LHCN-M2 (cell line): ENCODE data around the gene ANP32A. TPM values are rescaled to one million over a fixed set of nuclear protein-coding genes. Genes with fewer than 3 reads are reported as not detected.
"Not testable (repeated sequence)": the region's sequence is repeated elsewhere in the genome, so short reads cannot be mapped to it uniquely, and the experiment has no call there.

Source experiments
- DNase-seq: peaks from one replicate; pipeline ENCODE4 v3.0.0-alpha.2; 2012; ENCODE audit warnings: low read depth
- polyA plus RNA-seq: library from polyadenylated mRNA; unstranded; fragments of >200 nt; gene quantifications from one replicate; pipeline ENCODE4 v1.2.1, GENCODE V29; 2012; ENCODE audit warnings: missing spikeins
- total RNA-seq: library from RNA; depleted of rRNA; stranded (reverse); fragments of >200 nt; gene quantifications from 2 replicates; pipeline ENCODE4 v1.2.3, GENCODE V29; 2014; rRNA removed

Gene ANP32A
- 70.7 and 86.2 TPM in 2 replicates for total RNA-seq
- polyA plus RNA-seq: 132 TPM

- DNase-seq: peak; percentile 95
Measured at GRCh38 chr15:68820295-68821189, at the start of gene ANP32A. ANP32A (minus strand) TSS chr15:68820895; CDS start chr15:68820751, 144 bp downstream.

GRCh38 chr15:68868296-68868695 is 47.6 kb upstream of the ANP32A start:
- DNase-seq: no peak

GRCh38 chr15:68862415-68862814 is 41.7 kb upstream of the ANP32A start:
- no peak for DNase-seq

- not testable (repeated sequence) for DNase-seq
Measured at GRCh38 chr15:68858666-68859065, 38.0 kb upstream of the ANP32A start.

GRCh38 chr15:68857443-68857842 is 36.7 kb upstream of the ANP32A start:
- not testable (repeated sequence) for DNase-seq

GRCh38 chr15:68852461-68852860 is 31.8 kb upstream of the ANP32A start:
- DNase-seq: no peak

- no peak for DNase-seq
Measured at GRCh38 chr15:68851971-68852370, 31.3 kb upstream of the ANP32A start.

GRCh38 chr15:68849497-68849896 is 28.8 kb upstream of the ANP32A start:
- DNase-seq: no peak

- DNase-seq: no peak
Measured at GRCh38 chr15:68846851-68847439, 26.2 kb upstream of the ANP32A start.

GRCh38 chr15:68844856-68845550 is 24.3 kb upstream of the ANP32A start:
- DNase-seq: no peak

- no peak for DNase-seq
Measured at GRCh38 chr15:68843425-68844311, 23.0 kb upstream of the ANP32A start.

- DNase-seq: no peak
Measured at GRCh38 chr15:68842958-68843357, 22.3 kb upstream of the ANP32A start.

GRCh38 chr15:68834346-68834745 is 13.7 kb upstream of the ANP32A start:
- no peak for DNase-seq

- no peak for DNase-seq
Measured at GRCh38 chr15:68833700-68834331, 13.1 kb upstream of the ANP32A start.

- DNase-seq: no peak
Measured at GRCh38 chr15:68830141-68830785, 9.6 kb upstream of the ANP32A start.

- no peak for DNase-seq
Measured at GRCh38 chr15:68829068-68829467, 8.4 kb upstream of the ANP32A start.

- DNase-seq: no peak
Measured at GRCh38 chr15:68823561-68823960, 2.9 kb upstream of the ANP32A start.

GRCh38 chr15:68822818-68823217 is 2.1 kb upstream of the ANP32A start:
- no peak for DNase-seq

GRCh38 chr15:68821841-68822381 is 1.2 kb upstream of the ANP32A start:
- DNase-seq: no peak
